Measurements from ENCODE around the gene COL19A1.
A peak's percentile ranks its signal among the peaks of the same experiment; 100 is the strongest.

Gene COL19A1

GRCh38 chr6:69846770-69847491 lies 19.4 kb upstream of the COL19A1 start:
- TF ChIP-seq, protein P1, sequence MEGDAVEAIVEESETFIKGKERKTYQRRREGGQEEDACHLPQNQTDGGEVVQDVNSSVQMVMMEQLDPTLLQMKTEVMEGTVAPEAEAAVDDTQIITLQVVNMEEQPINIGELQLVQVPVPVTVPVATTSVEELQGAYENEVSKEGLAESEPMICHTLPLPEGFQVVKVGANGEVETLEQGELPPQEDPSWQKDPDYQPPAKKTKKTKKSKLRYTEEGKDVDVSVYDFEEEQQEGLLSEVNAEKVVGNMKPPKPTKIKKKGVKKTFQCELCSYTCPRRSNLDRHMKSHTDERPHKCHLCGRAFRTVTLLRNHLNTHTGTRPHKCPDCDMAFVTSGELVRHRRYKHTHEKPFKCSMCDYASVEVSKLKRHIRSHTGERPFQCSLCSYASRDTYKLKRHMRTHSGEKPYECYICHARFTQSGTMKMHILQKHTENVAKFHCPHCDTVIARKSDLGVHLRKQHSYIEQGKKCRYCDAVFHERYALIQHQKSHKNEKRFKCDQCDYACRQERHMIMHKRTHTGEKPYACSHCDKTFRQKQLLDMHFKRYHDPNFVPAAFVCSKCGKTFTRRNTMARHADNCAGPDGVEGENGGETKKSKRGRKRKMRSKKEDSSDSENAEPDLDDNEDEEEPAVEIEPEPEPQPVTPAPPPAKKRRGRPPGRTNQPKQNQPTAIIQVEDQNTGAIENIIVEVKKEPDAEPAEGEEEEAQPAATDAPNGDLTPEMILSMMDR (IDR thresholded peaks at IDR 0.05; ENCODE audit: insufficient read depth, low read depth, low read length, missing control alignments): no peak
- H3K4me3 ChIP-seq (ENCODE audit: low read length): no peak overlapping the region
- DNase-seq (ENCODE audit: low read depth): no peak

GRCh38 chr6:69847492-69847788 lies 18.9 kb upstream of the COL19A1 start:
- TF ChIP-seq, protein P1 (IDR thresholded peaks at IDR 0.05; ENCODE audit: insufficient read depth, low read depth, low read length, missing control alignments): no peak
- no peak for DNase-seq (ENCODE audit: low read depth)
- H3K4me3 ChIP-seq (ENCODE audit: low read length): no peak overlapping the region

DNA sequence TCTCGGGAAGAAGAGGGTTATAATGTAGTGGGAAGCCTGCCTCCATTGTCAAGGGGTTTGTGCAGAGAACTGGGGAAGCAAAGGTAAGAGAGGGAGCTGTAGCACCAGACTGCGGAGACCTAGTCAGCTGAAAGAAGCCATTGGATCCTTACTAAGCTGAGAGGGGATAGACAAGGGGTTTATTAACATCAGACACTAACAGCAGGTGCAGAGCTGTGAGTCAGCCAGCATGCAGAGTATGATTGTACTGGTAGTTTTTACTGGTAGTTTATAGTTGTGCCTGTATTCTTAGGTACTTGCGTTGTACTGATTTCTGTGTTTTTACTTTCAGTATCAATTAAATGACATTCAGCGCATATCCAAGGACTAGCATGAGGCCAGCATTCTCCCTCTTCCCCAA lies 17.8 kb upstream of the COL19A1 start:
- TF ChIP-seq, protein P1 (IDR thresholded peaks at IDR 0.05; ENCODE audit: insufficient read depth, low read depth, low read length, missing control alignments): no peak
- DNase-seq (ENCODE audit: low read depth): no peak
- no peak overlapping the region for H3K4me3 ChIP-seq (ENCODE audit: low read length)

DNA sequence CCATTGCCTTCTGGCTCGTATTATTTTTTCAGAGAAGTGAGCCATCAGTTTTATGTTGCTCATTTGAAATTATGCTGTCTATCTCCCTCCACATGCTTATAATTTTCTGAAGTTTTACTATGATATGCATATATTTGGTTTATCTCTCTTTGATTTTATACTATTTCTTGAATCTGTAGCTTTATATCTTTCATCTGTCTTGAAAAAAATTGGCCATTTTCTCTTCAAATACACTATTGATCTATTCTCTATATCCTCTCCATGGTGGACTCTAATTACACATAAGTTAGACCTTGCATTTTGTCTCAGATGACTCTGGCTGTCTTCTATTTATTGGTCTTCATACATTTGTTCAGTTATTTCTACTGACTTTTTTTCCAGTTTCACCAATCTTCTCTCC lies 13.7 kb upstream of the COL19A1 start:
- TF ChIP-seq, protein P1 (IDR thresholded peaks at IDR 0.05; ENCODE audit: insufficient read depth, low read depth, low read length, missing control alignments): no peak
- no peak overlapping the region for H3K4me3 ChIP-seq (ENCODE audit: low read length)

GRCh38 chr6:69861986-69862385 lies 4.4 kb upstream of the COL19A1 start:
- TF ChIP-seq, protein P1 (IDR thresholded peaks at IDR 0.05; ENCODE audit: insufficient read depth, low read depth, low read length, missing control alignments): no peak
- peak; percentile 74 for DNase-seq (ENCODE audit: low read depth)
- H3K4me3 ChIP-seq (ENCODE audit: low read length): no peak overlapping the region

More for the DNA sequence above, 13.7 kb upstream of the COL19A1 start:
- no peak for DNase-seq (ENCODE audit: low read depth)

DNA sequence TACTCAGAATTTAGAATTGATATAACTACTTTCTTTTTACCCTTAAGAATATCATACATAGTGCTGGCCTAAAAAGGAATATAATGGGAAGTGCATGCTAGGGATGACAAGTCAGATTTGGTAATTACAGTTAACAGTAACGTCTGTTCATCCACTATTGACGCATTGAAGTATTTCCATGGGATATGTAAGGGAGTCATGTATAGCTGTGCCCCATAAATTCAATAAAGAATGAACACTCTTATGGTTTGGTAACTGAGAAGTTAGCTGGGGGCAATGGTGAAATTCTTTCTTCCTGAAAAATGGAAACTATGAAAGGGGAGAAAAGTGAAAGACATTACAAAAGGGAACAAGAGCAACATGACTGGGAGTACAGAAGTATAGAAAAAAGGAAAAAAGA lies 2.6 kb upstream of the COL19A1 start:
- TF ChIP-seq, protein P1 (IDR thresholded peaks at IDR 0.05; ENCODE audit: insufficient read depth, low read depth, low read length, missing control alignments): no peak
- H3K4me3 ChIP-seq (ENCODE audit: low read length): no peak overlapping the region
- no peak for DNase-seq (ENCODE audit: low read depth)

DNA sequence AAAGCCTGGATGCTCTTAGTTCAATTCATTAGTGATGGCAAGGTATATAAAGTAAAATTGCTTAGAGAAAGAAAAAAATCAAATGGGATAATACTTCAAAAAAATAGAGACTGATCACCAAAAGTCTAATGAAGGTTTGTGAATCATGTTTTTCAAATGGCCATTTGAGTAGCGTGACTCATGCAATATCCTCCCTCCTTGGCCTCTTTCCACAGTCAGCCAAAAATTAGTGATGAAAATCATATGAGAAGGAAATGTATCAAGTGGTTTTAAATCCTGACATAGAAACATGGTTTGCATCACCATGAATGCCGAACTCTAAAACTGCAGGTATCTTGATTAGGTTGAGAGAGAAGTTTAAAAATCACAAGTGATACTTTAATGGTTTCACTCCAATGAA lies 1.2 kb upstream of the COL19A1 start:
- H3K4me3 ChIP-seq (ENCODE audit: low read length): no peak overlapping the region
- TF ChIP-seq, protein P1 (IDR thresholded peaks at IDR 0.05; ENCODE audit: insufficient read depth, low read depth, low read length, missing control alignments): no peak
- DNase-seq (ENCODE audit: low read depth): peak; percentile 60
